K562 (cell line): ENCODE results near the gene NUCKS1. TPM values are rescaled to one million over a fixed set of nuclear protein-coding genes. Genes with fewer than 3 reads are reported as not detected.
A peak's percentile ranks its signal among the peaks of the same experiment; 100 is the strongest.

Experiments
- DACH1 ChIP-seq: fragments of 450-650 bp; IDR thresholded peaks from 2 replicates; pipeline ENCODE4 v1.6.1; 2018; ENCODE audit not compliant: partially characterized antibody
- EP300 ChIP-seq: IDR thresholded peaks from 2 replicates; pipeline ENCODE4 v1.6.1; 2012; ENCODE audit warnings: low read length, improper control_type of control experiment
- GATAD2A ChIP-seq: fragments of 450-650 bp; IDR thresholded peaks from 2 replicates; pipeline ENCODE4 v1.6.1; 2017
- HEY1 ChIP-seq: fragments of 250-450 bp; sonication (Bioruptor Pico); IDR thresholded peaks from 2 replicates; pipeline ENCODE4 v1.5.0; 2020; ENCODE audit warnings: mild to moderate bottlenecking, moderate library complexity, borderline replicate concordance
- KDM5B ChIP-seq: fragments of 200-600 bp; sonication (generic); IDR thresholded peaks from 2 replicates; pipeline ENCODE4 v1.6.1; 2012; ENCODE audit warnings: low read depth, mild to moderate bottlenecking, moderate library complexity, low read length, control low read depth, inconsistent platforms; ENCODE audit not compliant: insufficient replicate concordance
- MYBL2 ChIP-seq, 2 experiments: fragments of 450-650 bp in 1 of 2; sonication (generic) in 1 of 2; formaldehyde crosslinking in 1 of 2; IDR thresholded peaks; 2 replicates each; pipeline versions ENCODE4 v1.6.1 to v1.8.1; 2017 to 2022; ENCODE audit warnings: borderline replicate concordance in 1 of 2, inconsistent platforms in 1 of 2, low read depth in 1 of 2, mild to moderate bottlenecking in 1 of 2, missing genetic modification reagents in 1 of 2, moderate library complexity in 1 of 2
- PKNOX1 ChIP-seq: fragments of 450-650 bp; IDR thresholded peaks from 2 replicates; pipeline ENCODE4 v1.6.1; 2016
- POLR2B ChIP-seq: fragments of 450-650 bp; IDR thresholded peaks from 2 replicates; pipeline ENCODE4 v1.6.1; 2018; ENCODE audit warnings: low read depth; ENCODE audit not compliant: partially characterized antibody
- RAD21 ChIP-seq, 2 experiments: fragments of 250-450 bp in 1 of 2; fragments of 450-650 bp in 1 of 2; sonication (Bioruptor Pico) in 1 of 2; formaldehyde crosslinking in 1 of 2; IDR thresholded peaks in 1 of 2; conservative IDR thresholded peaks in 1 of 2; 2 replicates each; pipeline versions ENCODE4 v1.4.0 to v1.8.0; 2020 to 2022; ENCODE audit warnings: mild to moderate bottlenecking in 2 of 2, moderate library complexity in 1 of 2
- SIX5 ChIP-seq, 2 experiments: IDR thresholded peaks; 2 replicates each; pipeline ENCODE4 v1.6.1; 2011; ENCODE audit warnings: low read length in 2 of 2, borderline replicate concordance in 1 of 2, low read depth in 1 of 2, mild to moderate bottlenecking in 1 of 2, moderate library complexity in 1 of 2; ENCODE audit not compliant: insufficient read depth in 1 of 2
- ZBTB5 ChIP-seq: fragments of 450-650 bp; IDR thresholded peaks from 2 replicates; pipeline ENCODE4 v1.6.1; 2017; ENCODE audit warnings: antibody characterized with exemption
- polyA plus RNA-seq, 8 experiments: library from polyadenylated mRNA; depleted of rRNA in 4 of 8; stranded (reverse) in 5 of 8; unstranded in 3 of 8; fragments of >200 nt; fragmentation: Nextera tagmentation in 2 of 8; fragmentation: Illumina TruSeq in 1 of 8; extraction: Ambion mirVana in 2 of 8; extraction: Trizol in 1 of 8; gene quantifications; 2 replicates each; pipeline versions ENCODE4 v1.2.1 to v1.2.3, GENCODE V29; 2011 to 2014; ENCODE audit warnings: inconsistent platforms in 1 of 8, missing spikeins in 1 of 8
- total RNA-seq, 7 experiments: library from RNA; depleted of rRNA in 6 of 7; stranded (reverse); fragments of >200 nt in 6 of 7; fragmentation: Illumina TruSeq in 2 of 7; extraction: Trizol in 2 of 7; gene quantifications; 2 replicates each; pipeline versions ENCODE4 v1.2.1 to v1.2.3, GENCODE V29; 2011 to 2021; ENCODE audit warnings: low replicate concordance in 1 of 7
- TF ChIP-seq, protein P1 (sequence below), 3 experiments: fragments of 200-800 bp in 1 of 3; sonication (Bioruptor generic) in 1 of 3; sonication (generic) in 1 of 3; formaldehyde crosslinking in 1 of 3; IDR thresholded peaks; 2 replicates each; pipeline versions ENCODE4 v1.6.1 to v1.8.0; 2016 to 2022; ENCODE audit warnings: mild to moderate bottlenecking in 2 of 3, missing compliant biosample characterization in 2 of 3, missing genetic modification characterization in 2 of 3, missing genetic modification reagents in 1 of 3
- TF ChIP-seq, protein P2 (sequence below): fragments of 450-650 bp; IDR thresholded peaks from 2 replicates; pipeline ENCODE4 v1.7.0; 2016; ENCODE audit warnings: borderline replicate concordance
- TF ChIP-seq, protein P3 (sequence below): sonication (generic); formaldehyde crosslinking; IDR thresholded peaks from 2 replicates; pipeline ENCODE4 v1.8.0; 2022; ENCODE audit warnings: mild to moderate bottlenecking, low read depth, missing genetic modification reagents
- TF ChIP-seq, protein P4 (sequence below): fragments of 450-650 bp; formaldehyde crosslinking; IDR thresholded peaks from 2 replicates; pipeline ENCODE4 v1.4.0; 2020; ENCODE audit warnings: mild to moderate bottlenecking

NUCKS1 gene
- total and polyA plus RNA-seq, 9 of the 15 experiments (the other 6 are each of a cell fraction or from before 2014, with no cell fraction given) = 66.7 to 244 (median 149) TPM

DNA sequence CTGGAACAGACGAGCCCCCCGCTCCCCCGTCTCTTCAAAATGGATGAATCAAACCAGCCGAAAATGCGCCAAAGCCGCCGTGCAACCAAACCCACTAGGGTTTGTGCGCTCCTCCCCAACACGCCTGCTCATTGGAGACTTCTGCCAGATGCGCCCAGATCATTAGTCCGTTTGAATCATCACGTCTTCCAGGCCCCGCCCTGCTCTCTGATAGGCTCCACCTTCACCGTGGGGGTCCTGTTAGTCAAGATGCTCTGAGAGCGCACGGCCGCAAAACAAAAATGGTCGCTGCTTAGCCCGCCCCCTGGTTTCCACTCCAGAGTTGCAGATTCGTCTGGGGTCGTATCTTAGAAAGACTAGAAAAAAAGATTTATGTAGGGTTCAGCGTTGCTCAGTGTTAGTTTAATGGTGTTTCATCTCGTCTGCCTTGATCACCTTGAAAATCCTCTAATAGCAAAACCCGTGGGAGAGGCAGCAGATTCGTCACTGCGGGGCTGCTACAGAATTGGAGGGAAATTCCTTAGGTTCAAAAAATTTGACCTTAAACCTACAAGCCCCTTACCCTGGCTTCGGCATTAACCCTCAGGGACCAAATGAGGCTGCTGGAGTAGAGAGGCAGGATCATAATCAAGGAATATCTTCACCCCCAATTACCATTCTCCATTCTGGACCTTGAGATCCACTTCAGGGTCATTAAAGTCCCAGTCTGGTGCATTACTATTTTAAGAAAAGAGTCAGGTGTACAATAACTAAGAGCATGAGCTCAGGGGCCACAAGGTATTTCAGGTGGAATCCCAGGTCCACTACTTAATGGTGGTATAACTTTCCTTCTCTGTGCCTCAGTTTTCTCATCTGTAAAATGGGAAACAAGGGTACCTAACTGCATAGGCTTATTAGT, at the start of gene NUCKS1 (continued):
- TF ChIP-seq KDM5B (peak; percentile 48), SIX5 (IDR thresholded peaks at IDR 0.05; ENCODE audit: borderline replicate concordance in 1 of 2, insufficient read depth in 1 of 2, low read depth in 1 of 2, low read length in 2 of 2) (0 out of 4 replicates have a peak, but pooled peaks of 1 of the 2 experiments have one; percentile 8), GATAD2A (peak; percentile 46; the same call in 1 of the 2 replicates), POLR2B (peak; percentile 48), EP300 (peak; percentile 99), RAD21 (CRISPR knock-in tag; conservative IDR thresholded peaks at IDR 0.05 in 1 of 2, IDR thresholded peaks at IDR 0.05 in 1 of 2) (no peak), MYBL2 (IDR thresholded peaks at IDR 0.05; ENCODE audit: low read depth) (peak; percentile 99), MYBL2 (CRISPR knock-in tag; IDR thresholded peaks at IDR 0.05; ENCODE audit: borderline replicate concordance) (peak; percentile 84; the same call in 1 of the 2 replicates), PKNOX1 (peak; percentile 64), ZBTB5 (peak; percentile 89), DACH1 (peak; percentile 60), HEY1 (no peak)
- TF ChIP-seq, protein P1, sequence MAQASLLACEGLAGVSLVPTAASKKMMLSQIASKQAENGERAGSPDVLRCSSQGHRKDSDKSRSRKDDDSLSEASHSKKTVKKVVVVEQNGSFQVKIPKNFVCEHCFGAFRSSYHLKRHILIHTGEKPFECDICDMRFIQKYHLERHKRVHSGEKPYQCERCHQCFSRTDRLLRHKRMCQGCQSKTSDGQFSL (CRISPR knock-in tag; IDR thresholded peaks at IDR 0.05) = no peak
- TF ChIP-seq, protein P1 (tag; IDR thresholded peaks at IDR 0.05) = peak in 1 of 2 experiments; percentile 65; a peak in 2 of 4 replicates
- TF ChIP-seq, protein P2, sequence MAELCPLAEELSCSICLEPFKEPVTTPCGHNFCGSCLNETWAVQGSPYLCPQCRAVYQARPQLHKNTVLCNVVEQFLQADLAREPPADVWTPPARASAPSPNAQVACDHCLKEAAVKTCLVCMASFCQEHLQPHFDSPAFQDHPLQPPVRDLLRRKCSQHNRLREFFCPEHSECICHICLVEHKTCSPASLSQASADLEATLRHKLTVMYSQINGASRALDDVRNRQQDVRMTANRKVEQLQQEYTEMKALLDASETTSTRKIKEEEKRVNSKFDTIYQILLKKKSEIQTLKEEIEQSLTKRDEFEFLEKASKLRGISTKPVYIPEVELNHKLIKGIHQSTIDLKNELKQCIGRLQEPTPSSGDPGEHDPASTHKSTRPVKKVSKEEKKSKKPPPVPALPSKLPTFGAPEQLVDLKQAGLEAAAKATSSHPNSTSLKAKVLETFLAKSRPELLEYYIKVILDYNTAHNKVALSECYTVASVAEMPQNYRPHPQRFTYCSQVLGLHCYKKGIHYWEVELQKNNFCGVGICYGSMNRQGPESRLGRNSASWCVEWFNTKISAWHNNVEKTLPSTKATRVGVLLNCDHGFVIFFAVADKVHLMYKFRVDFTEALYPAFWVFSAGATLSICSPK = no peak
- TF ChIP-seq, protein P3, sequence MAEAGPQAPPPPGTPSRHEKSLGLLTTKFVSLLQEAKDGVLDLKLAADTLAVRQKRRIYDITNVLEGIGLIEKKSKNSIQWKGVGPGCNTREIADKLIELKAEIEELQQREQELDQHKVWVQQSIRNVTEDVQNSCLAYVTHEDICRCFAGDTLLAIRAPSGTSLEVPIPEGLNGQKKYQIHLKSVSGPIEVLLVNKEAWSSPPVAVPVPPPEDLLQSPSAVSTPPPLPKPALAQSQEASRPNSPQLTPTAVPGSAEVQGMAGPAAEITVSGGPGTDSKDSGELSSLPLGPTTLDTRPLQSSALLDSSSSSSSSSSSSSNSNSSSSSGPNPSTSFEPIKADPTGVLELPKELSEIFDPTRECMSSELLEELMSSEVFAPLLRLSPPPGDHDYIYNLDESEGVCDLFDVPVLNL (CRISPR knock-in tag) = peak; percentile 83; the same call in 1 of the 2 replicates
- TF ChIP-seq, protein P4, sequence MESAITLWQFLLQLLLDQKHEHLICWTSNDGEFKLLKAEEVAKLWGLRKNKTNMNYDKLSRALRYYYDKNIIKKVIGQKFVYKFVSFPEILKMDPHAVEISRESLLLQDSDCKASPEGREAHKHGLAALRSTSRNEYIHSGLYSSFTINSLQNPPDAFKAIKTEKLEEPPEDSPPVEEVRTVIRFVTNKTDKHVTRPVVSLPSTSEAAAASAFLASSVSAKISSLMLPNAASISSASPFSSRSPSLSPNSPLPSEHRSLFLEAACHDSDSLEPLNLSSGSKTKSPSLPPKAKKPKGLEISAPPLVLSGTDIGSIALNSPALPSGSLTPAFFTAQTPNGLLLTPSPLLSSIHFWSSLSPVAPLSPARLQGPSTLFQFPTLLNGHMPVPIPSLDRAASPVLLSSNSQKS (CRISPR knock-in tag) = no peak
